HG03196 (cell line): Measurements from ENCODE around the gene PIK3CB.

Source experiments
- ATAC-seq: cut with Tn5 transposase; IDR thresholded peaks from one replicate; pipeline ENCODE4 v1.9.1; 2021; ENCODE audit not compliant: unreplicated experiment

The PIK3CB gene

GRCh38 chr3:138834596-138835396, at the start of gene PIK3CB:
TSS of gene PIK3CB (minus strand) at chr3:138834928. CDS start at chr3:138759343, 75,585 bp downstream.
- peak; percentile 96 for ATAC-seq

- ATAC-seq, result no peak
Observed at GRCh38 chr3:138881233-138881632, 46.5 kb upstream of the PIK3CB start.

GRCh38 chr3:138879541-138880380, 45.0 kb upstream of the PIK3CB start:
- no peak for ATAC-seq

- ATAC-seq, result no peak
Observed at GRCh38 chr3:138877226-138877625, 42.5 kb upstream of the PIK3CB start.

GRCh38 chr3:138875754-138876664, 41.3 kb upstream of the PIK3CB start:
- ATAC-seq, result no peak

GRCh38 chr3:138875096-138875753, 40.5 kb upstream of the PIK3CB start:
- ATAC-seq, result no peak

GRCh38 chr3:138873471-138874278, 38.9 kb upstream of the PIK3CB start:
- ATAC-seq, result no peak

GRCh38 chr3:138872632-138873031, 37.9 kb upstream of the PIK3CB start:
- ATAC-seq, result no peak

GRCh38 chr3:138867996-138868395, 33.3 kb upstream of the PIK3CB start:
- ATAC-seq, result no peak

GRCh38 chr3:138863776-138864113, 29.0 kb upstream of the PIK3CB start:
- ATAC-seq, result no peak

- ATAC-seq, result no peak
Observed at GRCh38 chr3:138862924-138863775, 28.4 kb upstream of the PIK3CB start.

GRCh38 chr3:138862531-138862923, 27.8 kb upstream of the PIK3CB start:
- no peak for ATAC-seq

- no peak for ATAC-seq
Observed at GRCh38 chr3:138861798-138862197, 27.1 kb upstream of the PIK3CB start.

- ATAC-seq, result no peak
Observed at GRCh38 chr3:138856799-138857198, 22.1 kb upstream of the PIK3CB start.

- no peak for ATAC-seq
Observed at GRCh38 chr3:138854940-138855339, 20.2 kb upstream of the PIK3CB start.

GRCh38 chr3:138854204-138854603, 19.5 kb upstream of the PIK3CB start:
- no peak for ATAC-seq

GRCh38 chr3:138850151-138850550, 15.4 kb upstream of the PIK3CB start:
- no peak for ATAC-seq

GRCh38 chr3:138849222-138849940, 14.7 kb upstream of the PIK3CB start:
- ATAC-seq, result no peak
